ENCODE measurements around the gene TOMM70.

The TOMM70 gene

GRCh38 chr3:100316641-100317069 lies 84.2 kb downstream of the TOMM70 start:
- no peak overlapping the region for H3K4me3 ChIP-seq (ENCODE audit: low read length)
- H3K9me3 ChIP-seq (ENCODE audit: control insufficient read depth, low read length) = no peaks in the 10 kb centered on the region
- H3K36me3 ChIP-seq (ENCODE audit: control insufficient read depth, insufficient read depth, low read length, severe bottlenecking) = peaks cover 60% of the 10 kb centered on the region
- no peaks in the 10 kb centered on the region for H3K27me3 ChIP-seq (replicated peaks; ENCODE audit: control insufficient read depth, insufficient read depth, low read length)
- H3K9ac ChIP-seq (ENCODE audit: low read length) = peak overlapping the region; percentile 22
- H3K4me1 ChIP-seq (ENCODE audit: control insufficient read depth, insufficient read depth, low read length) = peaks cover 30% of the 10 kb centered on the region
- DNase-seq (ENCODE audit: low read depth) = peak; percentile 83
